Tibial artery (tissue), 4 donors: ENCODE results near the gene HBG2.
"Not testable (repeated sequence)": the region's sequence is repeated elsewhere in the genome, so short reads cannot be mapped to it uniquely, and the experiment has no call there.

ENCODE experiments used
- DNase-seq, 2 donors: peaks; one replicate each; pipeline ENCODE4 v3.0.0-alpha.2; 2019
- H3K27ac ChIP-seq, 2 donors: fragments of 200-600 bp; sonication (generic) in 1 of 2; 1 replicate in 1 of 2; 2 replicates in 1 of 2; pipeline ENCODE4 v1.5.1; 2018 to 2019; ENCODE audit warnings: mild to moderate bottlenecking in 1 of 2
- H3K27me3 ChIP-seq, 2 donors: fragments of 200-600 bp; sonication (generic) in 1 of 2; one replicate each; pipeline versions ENCODE4 v1.5.1 to v1.6.0; 2016 to 2019
- H3K36me3 ChIP-seq, 3 donors: fragments of 200-600 bp; sonication (generic) in 2 of 3; one replicate each; pipeline ENCODE4 v1.5.1; 2016 to 2019; ENCODE audit warnings: mild to moderate bottlenecking in 2 of 3
- H3K4me1 ChIP-seq, 4 donors: fragments of 200-600 bp; sonication (generic) in 2 of 4; 1 replicate in 3 of 4; 2 replicates in 1 of 4; pipeline ENCODE4 v1.5.1; 2016 to 2019
- H3K4me3 ChIP-seq, 2 donors: fragments of 200-600 bp; sonication (generic) in 1 of 2; 1 replicate in 1 of 2; 2 replicates in 1 of 2; pipeline ENCODE4 v1.5.1; 2018 to 2019; ENCODE audit warnings: mild to moderate bottlenecking in 2 of 2
- H3K9me3 ChIP-seq, 3 donors: fragments of 200-600 bp; sonication (generic) in 1 of 3; one replicate each; pipeline ENCODE4 v1.5.1; 2016 to 2019
- CTCF ChIP-seq, 2 experiments: fragments of 200-600 bp in 1 of 2; fragments of 450-650 bp in 1 of 2; IDR thresholded peaks; one replicate each; pipeline ENCODE4 v1.5.1; 2017 to 2019; ENCODE audit warnings: antibody characterized with exemption in 2 of 2, mild to moderate bottlenecking in 1 of 2, moderate library complexity in 1 of 2
- intact Hi-C: fragments of 100-400 bp; cut with DNase I; formaldehyde crosslinking; loops from one replicate; pipeline ENCODE4 v1.15.0; 2023; ENCODE audit warnings: low total_unique reads

The HBG2 gene

GRCh38 chr11:5297721-5298323 lies 43.2 kb upstream of the HBG2 start:
- intact Hi-C loops, result no loop called here
- H3K27ac ChIP-seq, result no peak overlapping the region
- DNase-seq, result no peak
- no peaks in the 10 kb centered on the region for H3K36me3 ChIP-seq
- TF ChIP-seq CTCF (IDR thresholded peaks at IDR 0.05), result no peak
- no peak overlapping the region for H3K4me3 ChIP-seq
- H3K27me3 ChIP-seq, result no peaks in the 10 kb centered on the region
- H3K4me1 ChIP-seq, result no peaks in the 10 kb centered on the region
- H3K9me3 ChIP-seq, result no peaks in the 10 kb centered on the region

GRCh38 chr11:5294342-5294995 lies 39.9 kb upstream of the HBG2 start:
- H3K4me3 ChIP-seq, H3K27me3 ChIP-seq, DNase-seq, H3K4me1 ChIP-seq, H3K9me3 ChIP-seq, H3K27ac ChIP-seq, H3K36me3 ChIP-seq, intact Hi-C loops: not testable (repeated sequence)

- no peaks in the 10 kb centered on the region for H3K4me1 ChIP-seq
- H3K36me3 ChIP-seq, result no peaks in the 10 kb centered on the region
- no peaks in the 10 kb centered on the region for H3K27me3 ChIP-seq
- H3K27ac ChIP-seq, result no peak overlapping the region
- no peak overlapping the region for H3K4me3 ChIP-seq
- no peaks in the 10 kb centered on the region for H3K9me3 ChIP-seq
- TF ChIP-seq CTCF (IDR thresholded peaks at IDR 0.05), result no peak
- intact Hi-C loops, result no loop called here
- DNase-seq, result no peak
Measured at GRCh38 chr11:5293028-5293427, 38.4 kb upstream of the HBG2 start.

- TF ChIP-seq CTCF (IDR thresholded peaks at IDR 0.05), result peak; percentile 6 to 22
- intact Hi-C loops, result no loop called here
Measured at GRCh38 chr11:5291207-5291838, 36.7 kb upstream of the HBG2 start.

GRCh38 chr11:5290106-5290505 lies 35.5 kb upstream of the HBG2 start:
- Histone ChIP-seq H3K36me3 (no peaks in the 10 kb centered on the region), H3K9me3 (no peaks in the 10 kb centered on the region), H3K27ac (no peak overlapping the region), H3K4me1 (no peaks in the 10 kb centered on the region), H3K4me3 (no peak overlapping the region), H3K27me3 (no peaks in the 10 kb centered on the region)
- intact Hi-C loops, result no loop called here
- no peak for TF ChIP-seq CTCF (IDR thresholded peaks at IDR 0.05)
- no peak for DNase-seq

More at GRCh38 chr11:5291207-5291838, 36.7 kb upstream of the HBG2 start:
- Histone ChIP-seq H3K27me3 (no peaks in the 10 kb centered on the region), H3K4me1 (no peaks in the 10 kb centered on the region), H3K4me3 (no peak overlapping the region), H3K36me3 (no peaks in the 10 kb centered on the region), H3K9me3 (no peaks in the 10 kb centered on the region), H3K27ac (no peak overlapping the region)
- DNase-seq, result no peak

- Histone ChIP-seq H3K4me1 (no peaks in the 10 kb centered on the region), H3K9me3 (no peaks in the 10 kb centered on the region), H3K27me3 (no peaks in the 10 kb centered on the region), H3K36me3 (no peaks in the 10 kb centered on the region), H3K4me3 (no peak overlapping the region), H3K27ac (no peak overlapping the region)
- TF ChIP-seq CTCF (IDR thresholded peaks at IDR 0.05), result no peak
- no peak for DNase-seq
- intact Hi-C loops, result no loop called here
Measured at GRCh38 chr11:5289696-5290095, 35.1 kb upstream of the HBG2 start.
